A549 (cell line): ENCODE data around the gene POC1B.

Source experiments
- CEBPB ChIP-seq, 2 experiments: fragments of >200 bp in 1 of 2; sonication (Bioruptor Twin) in 1 of 2; formaldehyde crosslinking in 1 of 2; IDR thresholded peaks; 2 replicates each; pipeline ENCODE4 v1.6.1; 2012 to 2016
- CHD2 ChIP-seq: fragments of 150-350 bp; IDR thresholded peaks from 2 replicates; pipeline ENCODE4 v1.6.1; 2014; ENCODE audit warnings: low read length; ENCODE audit not compliant: partially characterized antibody
- CTCF ChIP-seq: fragments of >200 bp; sonication (Bioruptor Twin); formaldehyde crosslinking; IDR thresholded peaks from 3 replicates; pipeline ENCODE4 v1.5.1; 2016
- EP300 ChIP-seq, 2 experiments: fragments of >200 bp; sonication (Bioruptor Twin); formaldehyde crosslinking; IDR thresholded peaks; 2 replicates in 1 of 2; 3 replicates in 1 of 2; pipeline ENCODE4 v1.6.1; 2016 to 2017
- HEYL ChIP-seq: fragments of 250-450 bp; sonication (Bioruptor Pico); IDR thresholded peaks from 2 replicates; pipeline ENCODE4 v1.8.0; 2021; ENCODE audit warnings: mild to moderate bottlenecking, moderate library complexity
- JUN ChIP-seq, 2 experiments: fragments of >200 bp; sonication (Bioruptor Twin); formaldehyde crosslinking; IDR thresholded peaks; 2 replicates in 1 of 2; 3 replicates in 1 of 2; pipeline ENCODE4 v1.6.1; 2016 to 2017
- MAX ChIP-seq: IDR thresholded peaks from 2 replicates; pipeline ENCODE4 v1.6.1; 2012
- PBX3 ChIP-seq: IDR thresholded peaks from 2 replicates; pipeline ENCODE4 v1.6.1; 2012
- POLR2A ChIP-seq: IDR thresholded peaks from 2 replicates; pipeline ENCODE4 v1.6.1; 2012; ENCODE audit warnings: mild to moderate bottlenecking, low read length
- RAD21 ChIP-seq, 2 experiments: fragments of >200 bp in 1 of 2; sonication (Bioruptor Twin) in 1 of 2; formaldehyde crosslinking in 1 of 2; IDR thresholded peaks in 1 of 2; conservative IDR thresholded peaks in 1 of 2; 2 replicates in 1 of 2; 3 replicates in 1 of 2; pipeline ENCODE4 v1.6.1; 2012 to 2018; ENCODE audit warnings: inconsistent platforms in 1 of 2
- REST ChIP-seq: fragments of 200-600 bp; sonication (generic); IDR thresholded peaks from 2 replicates; pipeline ENCODE4 v1.6.1; 2016; ENCODE audit warnings: antibody characterized with exemption, mild to moderate bottlenecking, moderate library complexity
- ZNF302 ChIP-seq: fragments of 250-450 bp; sonication (Bioruptor Pico); IDR thresholded peaks from 2 replicates; pipeline ENCODE4 v1.9.0; 2021; ENCODE audit warnings: inconsistent platforms, mild to moderate bottlenecking, moderate library complexity

GRCh38 chr12:89494411-89495231 lies 31.2 kb downstream of the POC1B start:
- no peak for TF ChIP-seq CTCF
- TF ChIP-seq EP300 (IDR thresholded peaks at IDR 0.05) = no peak
- TF ChIP-seq CHD2 = no peak
- TF ChIP-seq POLR2A = no peak
- no peak for TF ChIP-seq MAX
- TF ChIP-seq ZNF302 (CRISPR knock-in tag) = no peak
- TF ChIP-seq CEBPB (IDR thresholded peaks at IDR 0.05) = no peak
- TF ChIP-seq RAD21 (conservative IDR thresholded peaks at IDR 0.05 in 1 of 2, IDR thresholded peaks at IDR 0.05 in 1 of 2) = no peak
- no peak for TF ChIP-seq JUN (IDR thresholded peaks at IDR 0.05)
- TF ChIP-seq REST = no peak
- no peak for TF ChIP-seq PBX3
- no peak for TF ChIP-seq HEYL (CRISPR knock-in tag)
